Measurements from ENCODE around the gene KIF24.

GRCh38 chr9:34338665-34339385, 9.8 kb upstream of the KIF24 start:
- no peak for TF ChIP-seq GATA2 (IDR thresholded peaks at IDR 0.05; ENCODE audit: low read depth, low read length)
- no peak for TF ChIP-seq GATA3 (IDR thresholded peaks at IDR 0.05; ENCODE audit: low read depth, low read length)

All from SH-SY5Y (cell line).